ENCODE data around the gene RAD51C. TPM values are rescaled to one million over a fixed set of nuclear protein-coding genes. Genes with fewer than 3 reads are reported as not detected.

RAD51C gene
- total and polyA plus RNA-seq, 10 of the 15 experiments (the other 5 are each of a cell fraction or from before 2014, with no cell fraction given): 59.6 to 267 (median 106) TPM

GRCh38 chr17:58667934-58668597 lies 24.3 kb upstream of the RAD51C start:
- no peak overlapping the region for H3K9ac ChIP-seq (ENCODE audit: control insufficient read depth, insufficient read depth, low read length)
- no TSS peak for BruUV-seq (replicated peaks)
- ATAC-seq (no peak), DNase-seq (ENCODE audit: low read depth, low spot score) (no peak), FAIRE-seq (no peak)
- H3K27me3 ChIP-seq (replicated peaks in 1 of 2; ENCODE audit: control insufficient read depth in 2 of 2, insufficient read depth in 2 of 2, low read length in 1 of 2): no peaks in the 10 kb centered on the region
- no peaks in the 10 kb centered on the region for H3K9me3 ChIP-seq (replicated peaks; ENCODE audit: control insufficient read depth, insufficient read depth, low read length)
- TF ChIP-seq POLR2A (IDR thresholded peaks at IDR 0.05; ENCODE audit: low read depth, low read length) (no peak), NFXL1 (IDR thresholded peaks at IDR 0.05; ENCODE audit: borderline replicate concordance) (0 out of 2 replicates have a peak, but pooled peaks have one; percentile 43)
- in situ Hi-C loops (cut with MboI) (no loop called here), intact Hi-C loops (cut with micrococcal nuclease; ENCODE audit: unreplicated experiment) (no loop called here)
- ChIA-PET RAD21 (ENCODE audit: unreplicated experiment) (interaction anchor here (0.7 to 1.4 kb wide), 2 partner anchors 23 to 337 kb away, joined by 3 to 6 read pairs; no protein-coding TSS in a partner anchor), POLR2A (interaction anchor here (0.7 kb wide), 1 partner anchor 40 kb away, joined by 4 read pairs; no protein-coding TSS in a partner anchor), SMC1A (ENCODE audit: uncharacterized antibody, unreplicated experiment) (interaction anchor here (1.4 to 3.7 kb wide), 2 partner anchors 12 to 25 kb away, joined by 6 to 12 read pairs; partner anchors contain the start of gene RAD51C), CTCF (no interaction called here)
- no peak overlapping the region for H2AFZ ChIP-seq (ENCODE audit: control insufficient read depth, low read depth, low read length)
- no peak overlapping the region for H3K4me2 ChIP-seq (ENCODE audit: control insufficient read depth, insufficient read depth)
- H3K27ac ChIP-seq (ENCODE audit: control insufficient read depth, insufficient read depth): no peak overlapping the region
- H3K4me1 ChIP-seq (ENCODE audit: control insufficient read depth, insufficient read depth, low read length): no peaks in the 10 kb centered on the region
- no peak overlapping the region for H3K4me3 ChIP-seq
- 73% methylated on average over 1 of the region's 1 CpG for whole genome bisulfite sequencing (ENCODE audit: insufficient coverage, insufficient replicate concordance, low lambda C conversion rate, missing lambda C conversion rate)
- H3K79me2 ChIP-seq (ENCODE audit: control insufficient read depth, insufficient read depth, low read length): no peaks in the 10 kb centered on the region
- H4K20me1 ChIP-seq (ENCODE audit: control insufficient read depth, insufficient read depth): no peaks in the 10 kb centered on the region
- no peaks in the 10 kb centered on the region for H3K36me3 ChIP-seq (ENCODE audit: control insufficient read depth in 2 of 2, insufficient read depth in 2 of 2, low read length in 1 of 2)

GRCh38 chr17:58668598-58668935 lies 23.8 kb upstream of the RAD51C start:
- no peak overlapping the region for H3K9ac ChIP-seq (ENCODE audit: control insufficient read depth, insufficient read depth, low read length)
- no peaks in the 10 kb centered on the region for H4K20me1 ChIP-seq (ENCODE audit: control insufficient read depth, insufficient read depth)
- no peak overlapping the region for H3K4me3 ChIP-seq
- DNase-seq (ENCODE audit: low read depth, low spot score): no peak
- H3K4me1 ChIP-seq (ENCODE audit: control insufficient read depth, insufficient read depth, low read length): no peaks in the 10 kb centered on the region
- no peak overlapping the region for H3K27ac ChIP-seq (ENCODE audit: control insufficient read depth, insufficient read depth)
- no peaks in the 10 kb centered on the region for H3K9me3 ChIP-seq (replicated peaks; ENCODE audit: control insufficient read depth, insufficient read depth, low read length)
- ATAC-seq: no peak
- intact Hi-C loops (cut with micrococcal nuclease; ENCODE audit: unreplicated experiment) (no loop called here), in situ Hi-C loops (cut with MboI) (no loop called here)
- no peaks in the 10 kb centered on the region for H3K79me2 ChIP-seq (ENCODE audit: control insufficient read depth, insufficient read depth, low read length)
- no TSS peak for BruUV-seq (replicated peaks)
- no peak for FAIRE-seq
- POLR2A ChIA-PET: no interaction called here
- H3K36me3 ChIP-seq (ENCODE audit: control insufficient read depth in 2 of 2, insufficient read depth in 2 of 2, low read length in 1 of 2): no peaks in the 10 kb centered on the region
- CTCF ChIA-PET: no interaction called here
- no peak overlapping the region for H3K4me2 ChIP-seq (ENCODE audit: control insufficient read depth, insufficient read depth)
- RAD21 ChIA-PET (ENCODE audit: unreplicated experiment): no interaction called here
- H2AFZ ChIP-seq (ENCODE audit: control insufficient read depth, low read depth, low read length): no peak overlapping the region
- SMC1A ChIA-PET (ENCODE audit: uncharacterized antibody, unreplicated experiment): interaction anchor here (1.1 to 3.7 kb wide), 2 partner anchors 12 to 80 kb away, joined by 3 to 12 read pairs; no protein-coding TSS in a partner anchor
- 85% methylated on average over 2 of the region's 2 CpGs for WGBS (ENCODE audit: insufficient coverage, insufficient replicate concordance, low lambda C conversion rate, missing lambda C conversion rate)
- no peaks in the 10 kb centered on the region for H3K27me3 ChIP-seq (replicated peaks in 1 of 2; ENCODE audit: control insufficient read depth in 2 of 2, insufficient read depth in 2 of 2, low read length in 1 of 2)
- TF ChIP-seq USF2 (IDR thresholded peaks at IDR 0.05; ENCODE audit: borderline replicate concordance, low read depth, low read length): no peak
- no peak for TF ChIP-seq CBX5 (IDR thresholded peaks at IDR 0.05; ENCODE audit: low read depth)
- TF ChIP-seq ZNF384 (IDR thresholded peaks at IDR 0.05; ENCODE audit: borderline replicate concordance, low read depth, low read length): no peak
- no peak for TF ChIP-seq BMI1 (IDR thresholded peaks at IDR 0.05; ENCODE audit: borderline replicate concordance)
- no peak for TF ChIP-seq MYB (IDR thresholded peaks at IDR 0.05; ENCODE audit: borderline replicate concordance, low read depth, low read length)
- no peak for TF ChIP-seq MYC (IDR thresholded peaks at IDR 0.05; ENCODE audit: insufficient read depth, insufficient read length, insufficient replicate concordance, low read length, severe bottlenecking)
- no peak for TF ChIP-seq CEBPZ (IDR thresholded peaks at IDR 0.05; ENCODE audit: low read depth, low read length)

Data from GM12878 (cell line).